Neural cell (in vitro differentiated cells): ENCODE measurements around the gene RNF7. TPM values are rescaled to one million over a fixed set of nuclear protein-coding genes. Genes with fewer than 3 reads are reported as not detected.

Source experiments
- H2AFZ ChIP-seq: fragments of 200-600, 300-800 bp; sonication (generic), shearing (Covaris generic); 2 replicates; pipeline ENCODE4 v1.6.0; 2014; ENCODE audit warnings: low read depth, mild to moderate bottlenecking, antibody characterized with exemption, low read length, moderate library complexity
- H3F3A ChIP-seq: fragments of 200-600 bp; shearing (Covaris generic); 2 replicates; pipeline ENCODE4 v1.6.1; 2016; ENCODE audit warnings: mild to moderate bottlenecking, moderate library complexity, mixed read lengths, antibody characterized with exemption, low read length; ENCODE audit not compliant: insufficient read depth, poor library complexity, severe bottlenecking
- H3K27ac ChIP-seq: fragments of 200-600, 300-800 bp; sonication (generic), shearing (Covaris generic); 2 replicates; pipeline ENCODE4 v1.5.1; 2014; ENCODE audit warnings: mild to moderate bottlenecking, low read length, moderate library complexity
- H3K27me3 ChIP-seq: fragments of 300-800, 200-600 bp; sonication (generic), shearing (Covaris generic); 2 replicates; pipeline ENCODE4 v1.6.0; 2014; ENCODE audit warnings: mild to moderate bottlenecking, low read depth, low read length, moderate library complexity; ENCODE audit not compliant: insufficient read depth
- H3K36me3 ChIP-seq: fragments of 300-800, 200-600 bp; sonication (generic), shearing (Covaris generic); 2 replicates; pipeline ENCODE4 v1.5.1; 2014; ENCODE audit warnings: mild to moderate bottlenecking, antibody characterized with exemption, low read length, moderate library complexity; ENCODE audit not compliant: insufficient read depth
- H3K4me2 ChIP-seq: fragments of 300-800, 200-600 bp; sonication (generic), shearing (Covaris generic); 2 replicates; pipeline ENCODE4 v1.6.0; 2014; ENCODE audit warnings: mild to moderate bottlenecking, low read length
- H3K4me3 ChIP-seq: fragments of 300-800, 200-600 bp; sonication (generic), shearing (Covaris generic); 2 replicates; pipeline ENCODE4 v1.5.1; 2014; ENCODE audit warnings: mild to moderate bottlenecking, low read length, moderate library complexity
- H3K79me2 ChIP-seq: fragments of 200-600 bp; shearing (Covaris generic); replicated peaks from 2 replicates; pipeline ENCODE4 v1.6.0; 2014; ENCODE audit warnings: mild to moderate bottlenecking, low read length, moderate library complexity; ENCODE audit not compliant: insufficient read depth
- H3K9ac ChIP-seq: fragments of 300-800, 200-600 bp; sonication (generic), shearing (Covaris generic); 2 replicates; pipeline ENCODE4 v1.6.1; 2016; ENCODE audit warnings: mild to moderate bottlenecking, low read length, mixed read lengths
- H3K9me2 ChIP-seq: fragments of 200-600 bp; shearing (Covaris generic); 2 replicates; pipeline ENCODE4 v1.6.1; 2016; ENCODE audit warnings: mild to moderate bottlenecking, low read length, mixed read lengths; ENCODE audit not compliant: insufficient read depth
- H3K9me3 ChIP-seq: fragments of 200-600, 300-800 bp; sonication (generic), shearing (Covaris generic); 2 replicates; pipeline ENCODE4 v1.6.1; 2016; ENCODE audit warnings: mild to moderate bottlenecking, mixed run types, low read length, moderate library complexity, mixed read lengths
- H4K20me1 ChIP-seq: fragments of 200-600 bp; shearing (Covaris generic); 2 replicates; pipeline ENCODE4 v1.6.1; 2016; ENCODE audit warnings: mild to moderate bottlenecking, mixed run types; ENCODE audit not compliant: insufficient read depth
- EP300 ChIP-seq: fragments of 450-650 bp; conservative IDR thresholded peaks from 2 replicates; pipeline ENCODE4 v1.6.1; 2014; ENCODE audit warnings: antibody characterized with exemption, mild to moderate bottlenecking, moderate library complexity; ENCODE audit not compliant: poor library complexity, severe bottlenecking
- EZH2 ChIP-seq: fragments of 200-600, 300-800 bp; shearing (Covaris generic), sonication (generic); IDR thresholded peaks from 2 replicates; pipeline ENCODE4 v1.6.1; 2014; ENCODE audit warnings: antibody characterized with exemption, low read length, borderline replicate concordance, mild to moderate bottlenecking; ENCODE audit not compliant: insufficient read depth, poor library complexity, severe bottlenecking
- MXI1 ChIP-seq: fragments of 450-650 bp; conservative IDR thresholded peaks from 2 replicates; pipeline ENCODE4 v1.6.1; 2014; ENCODE audit warnings: antibody characterized with exemption, mild to moderate bottlenecking; ENCODE audit not compliant: poor library complexity, severe bottlenecking
- POLR2AphosphoS5 ChIP-seq: IDR thresholded peaks from 2 replicates; pipeline ENCODE4 v1.6.1; 2012
- RAD21 ChIP-seq: fragments of 450-650 bp; conservative IDR thresholded peaks from 2 replicates; pipeline ENCODE4 v1.6.1; 2014; ENCODE audit warnings: antibody characterized with exemption, mild to moderate bottlenecking, moderate library complexity
- SMC3 ChIP-seq: fragments of 450-650 bp; conservative IDR thresholded peaks from 2 replicates; pipeline ENCODE4 v1.6.1; 2014; ENCODE audit warnings: antibody characterized with exemption, mild to moderate bottlenecking, moderate library complexity; ENCODE audit not compliant: poor library complexity
- TAF1 ChIP-seq: IDR thresholded peaks from 2 replicates; pipeline ENCODE4 v1.6.1; 2012; ENCODE audit warnings: low read depth
- polyA plus RNA-seq: library from polyadenylated mRNA; depleted of rRNA; stranded (reverse); fragments of >200 nt; gene quantifications from 2 replicates; pipeline ENCODE4 v1.2.3, GENCODE V29; 2014
- TF ChIP-seq, protein P1 (sequence below): fragments of 450-650 bp; IDR thresholded peaks from 2 replicates; pipeline ENCODE4 v1.5.1; 2014; ENCODE audit warnings: antibody characterized with exemption, mild to moderate bottlenecking, moderate library complexity; ENCODE audit not compliant: poor library complexity, severe bottlenecking
- TF ChIP-seq, protein P2 (sequence below): IDR thresholded peaks from 2 replicates; pipeline ENCODE4 v1.6.1; 2012; ENCODE audit warnings: borderline replicate concordance

Gene RNF7
- polyA plus RNA-seq, 1 donor from 2014 or later: 170 TPM

DNA sequence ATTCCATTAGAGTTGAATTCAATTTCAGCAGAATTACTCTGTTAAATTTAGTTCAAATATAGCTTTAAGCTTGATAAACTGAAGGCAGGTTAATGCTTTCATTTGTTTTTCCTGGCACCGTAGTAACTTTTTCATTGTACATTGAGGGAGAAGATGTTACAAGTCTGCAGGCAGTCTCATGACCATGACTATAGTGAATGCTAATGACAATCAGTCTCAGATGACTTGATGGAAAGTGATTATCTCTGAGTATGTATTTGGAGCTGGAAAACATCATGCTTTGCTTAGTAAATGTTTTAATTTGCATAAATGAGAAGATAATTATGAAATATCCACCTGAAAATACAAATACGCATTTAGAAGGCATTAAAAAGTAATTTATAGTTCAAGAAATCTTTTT, 16.0 kb upstream of the RNF7 start:
- H3K9ac ChIP-seq: no peak overlapping the region
- H2AFZ ChIP-seq: no peak overlapping the region
- H4K20me1 ChIP-seq: no peaks in the 10 kb centered on the region
- H3K36me3 ChIP-seq: no peaks in the 10 kb centered on the region
- H3K9me2 ChIP-seq: no peaks in the 10 kb centered on the region
- no peaks in the 10 kb centered on the region for H3K9me3 ChIP-seq
- TF ChIP-seq, protein P1, sequence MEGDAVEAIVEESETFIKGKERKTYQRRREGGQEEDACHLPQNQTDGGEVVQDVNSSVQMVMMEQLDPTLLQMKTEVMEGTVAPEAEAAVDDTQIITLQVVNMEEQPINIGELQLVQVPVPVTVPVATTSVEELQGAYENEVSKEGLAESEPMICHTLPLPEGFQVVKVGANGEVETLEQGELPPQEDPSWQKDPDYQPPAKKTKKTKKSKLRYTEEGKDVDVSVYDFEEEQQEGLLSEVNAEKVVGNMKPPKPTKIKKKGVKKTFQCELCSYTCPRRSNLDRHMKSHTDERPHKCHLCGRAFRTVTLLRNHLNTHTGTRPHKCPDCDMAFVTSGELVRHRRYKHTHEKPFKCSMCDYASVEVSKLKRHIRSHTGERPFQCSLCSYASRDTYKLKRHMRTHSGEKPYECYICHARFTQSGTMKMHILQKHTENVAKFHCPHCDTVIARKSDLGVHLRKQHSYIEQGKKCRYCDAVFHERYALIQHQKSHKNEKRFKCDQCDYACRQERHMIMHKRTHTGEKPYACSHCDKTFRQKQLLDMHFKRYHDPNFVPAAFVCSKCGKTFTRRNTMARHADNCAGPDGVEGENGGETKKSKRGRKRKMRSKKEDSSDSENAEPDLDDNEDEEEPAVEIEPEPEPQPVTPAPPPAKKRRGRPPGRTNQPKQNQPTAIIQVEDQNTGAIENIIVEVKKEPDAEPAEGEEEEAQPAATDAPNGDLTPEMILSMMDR: no peak
- H3K4me2 ChIP-seq: no peak overlapping the region
- no peak overlapping the region for H3K4me3 ChIP-seq
- no peaks in the 10 kb centered on the region for H3K27me3 ChIP-seq
- no peaks in the 10 kb centered on the region for H3F3A ChIP-seq
- H3K27ac ChIP-seq: no peak overlapping the region
- no peaks in the 10 kb centered on the region for H3K79me2 ChIP-seq

- no peaks in the 10 kb centered on the region for H3K9me2 ChIP-seq
- H3K4me2 ChIP-seq: no peak overlapping the region
- H4K20me1 ChIP-seq: no peaks in the 10 kb centered on the region
- H2AFZ ChIP-seq: no peak overlapping the region
- H3F3A ChIP-seq: no peaks in the 10 kb centered on the region
- H3K27me3 ChIP-seq: no peaks in the 10 kb centered on the region
- no peak overlapping the region for H3K27ac ChIP-seq
- H3K79me2 ChIP-seq: no peaks in the 10 kb centered on the region
- TF ChIP-seq RAD21 (no peak), EZH2 (no peak), SMC3 (no peak), EP300 (no peak), TAF1 (no peak), POLR2AphosphoS5 (no peak), MXI1 (no peak)
- TF ChIP-seq, protein P2, sequence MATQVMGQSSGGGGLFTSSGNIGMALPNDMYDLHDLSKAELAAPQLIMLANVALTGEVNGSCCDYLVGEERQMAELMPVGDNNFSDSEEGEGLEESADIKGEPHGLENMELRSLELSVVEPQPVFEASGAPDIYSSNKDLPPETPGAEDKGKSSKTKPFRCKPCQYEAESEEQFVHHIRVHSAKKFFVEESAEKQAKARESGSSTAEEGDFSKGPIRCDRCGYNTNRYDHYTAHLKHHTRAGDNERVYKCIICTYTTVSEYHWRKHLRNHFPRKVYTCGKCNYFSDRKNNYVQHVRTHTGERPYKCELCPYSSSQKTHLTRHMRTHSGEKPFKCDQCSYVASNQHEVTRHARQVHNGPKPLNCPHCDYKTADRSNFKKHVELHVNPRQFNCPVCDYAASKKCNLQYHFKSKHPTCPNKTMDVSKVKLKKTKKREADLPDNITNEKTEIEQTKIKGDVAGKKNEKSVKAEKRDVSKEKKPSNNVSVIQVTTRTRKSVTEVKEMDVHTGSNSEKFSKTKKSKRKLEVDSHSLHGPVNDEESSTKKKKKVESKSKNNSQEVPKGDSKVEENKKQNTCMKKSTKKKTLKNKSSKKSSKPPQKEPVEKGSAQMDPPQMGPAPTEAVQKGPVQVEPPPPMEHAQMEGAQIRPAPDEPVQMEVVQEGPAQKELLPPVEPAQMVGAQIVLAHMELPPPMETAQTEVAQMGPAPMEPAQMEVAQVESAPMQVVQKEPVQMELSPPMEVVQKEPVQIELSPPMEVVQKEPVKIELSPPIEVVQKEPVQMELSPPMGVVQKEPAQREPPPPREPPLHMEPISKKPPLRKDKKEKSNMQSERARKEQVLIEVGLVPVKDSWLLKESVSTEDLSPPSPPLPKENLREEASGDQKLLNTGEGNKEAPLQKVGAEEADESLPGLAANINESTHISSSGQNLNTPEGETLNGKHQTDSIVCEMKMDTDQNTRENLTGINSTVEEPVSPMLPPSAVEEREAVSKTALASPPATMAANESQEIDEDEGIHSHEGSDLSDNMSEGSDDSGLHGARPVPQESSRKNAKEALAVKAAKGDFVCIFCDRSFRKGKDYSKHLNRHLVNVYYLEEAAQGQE: no peak
- TF ChIP-seq, protein P1: no peak
- no peaks in the 10 kb centered on the region for H3K36me3 ChIP-seq
- H3K4me3 ChIP-seq: no peak overlapping the region
- no peaks in the 10 kb centered on the region for H3K9me3 ChIP-seq
- no peak overlapping the region for H3K9ac ChIP-seq
Measured at GRCh38 chr3:141722648-141723047, 15.4 kb upstream of the RNF7 start.
